NT2/D1 (cell line): ENCODE data around the gene LONRF3.

Experiments
- SUZ12 ChIP-seq: IDR thresholded peaks from 2 replicates; pipeline ENCODE4 v1.6.1; 2011; ENCODE audit not compliant: insufficient read length, insufficient read depth; ENCODE audit errors: extremely low read depth
- YY1 ChIP-seq: IDR thresholded peaks from 2 replicates; pipeline ENCODE4 v1.6.1; 2011; ENCODE audit not compliant: insufficient read length, insufficient read depth
- ZNF274 ChIP-seq: IDR thresholded peaks from 2 replicates; pipeline ENCODE4 v1.6.1; 2011; ENCODE audit warnings: mild to moderate bottlenecking, low read depth, low read length

- TF ChIP-seq YY1 (no peak), ZNF274 (no peak), SUZ12 (no peak)
Measured at GRCh38 chrX:119055687-119056086, 81.3 kb downstream of the LONRF3 start.
